K562 (cell line): ENCODE data around the gene NTRK1.

ENCODE experiments used
- EZH2 ChIP-seq: IDR thresholded peaks from 2 replicates; pipeline ENCODE4 v1.6.1; 2012; ENCODE audit warnings: low read depth, mild to moderate bottlenecking, inconsistent platforms, low read length, borderline replicate concordance
- POLR2AphosphoS2 ChIP-seq: IDR thresholded peaks from 2 replicates; pipeline ENCODE4 v1.6.1; 2012; ENCODE audit warnings: low read length, improper control_type of control experiment
- ZNF143 ChIP-seq: sonication (generic); formaldehyde crosslinking; IDR thresholded peaks from 2 replicates; pipeline ENCODE4 v1.9.0; 2022; ENCODE audit warnings: mild to moderate bottlenecking, missing genetic modification reagents
- ZNF232 ChIP-seq: sonication (generic); formaldehyde crosslinking; IDR thresholded peaks from 2 replicates; pipeline ENCODE4 v1.8.0; 2022; ENCODE audit warnings: mild to moderate bottlenecking, missing genetic modification reagents

GRCh38 chr1:156898161-156898566 lies 37.5 kb downstream of the NTRK1 start:
- TF ChIP-seq POLR2AphosphoS2 (no peak), EZH2 (no peak), ZNF232 (no peak), ZNF143 (CRISPR knock-in tag) (no peak)
